Left kidney (tissue), 2 donors: ENCODE data around the gene RGL1. TPM values are rescaled to one million over a fixed set of nuclear protein-coding genes. Genes with fewer than 3 reads are reported as not detected.

Experiments used
- DNase-seq: peaks from one replicate; pipeline ENCODE4 v3.0.0-alpha.2; 2013
- polyA plus RNA-seq: library from polyadenylated mRNA; unstranded; fragments of 120-200 nt; gene quantifications from one replicate; pipeline ENCODE4 v1.2.1, GENCODE V29; 2013; ENCODE audit not compliant: insufficient read length

RGL1 gene
- polyA plus RNA-seq, 1 donor: 57.1 TPM

GRCh38 chr1:183887826-183888819, 83.2 kb downstream of the RGL1 start:
- no peak for DNase-seq

GRCh38 chr1:183889095-183889494, 84.2 kb downstream of the RGL1 start:
- DNase-seq: no peak

- no peak for DNase-seq
Measured at GRCh38 chr1:183891158-183891856, 86.4 kb downstream of the RGL1 start.

DNA sequence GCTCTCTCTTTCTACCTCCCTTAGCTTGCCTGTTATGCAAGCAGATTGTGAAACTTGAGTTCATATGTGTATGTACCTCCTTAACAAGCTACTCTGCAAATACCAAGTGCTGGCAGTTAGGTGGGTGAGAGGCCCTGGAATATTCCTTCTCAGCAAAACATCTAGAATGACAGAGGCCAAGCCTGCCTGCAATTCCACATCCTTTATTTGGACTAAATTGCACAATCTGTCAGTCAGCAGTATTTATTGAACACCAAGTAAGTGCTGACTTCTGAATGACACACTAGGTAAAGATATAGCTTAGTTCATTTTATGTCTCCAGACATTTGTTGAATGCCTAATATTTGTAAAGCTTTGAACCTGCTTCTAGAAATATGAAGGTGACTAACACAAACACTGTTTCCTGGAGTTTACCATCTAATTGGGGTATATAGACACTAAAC, 87.5 kb downstream of the RGL1 start:
- no peak for DNase-seq

DNA sequence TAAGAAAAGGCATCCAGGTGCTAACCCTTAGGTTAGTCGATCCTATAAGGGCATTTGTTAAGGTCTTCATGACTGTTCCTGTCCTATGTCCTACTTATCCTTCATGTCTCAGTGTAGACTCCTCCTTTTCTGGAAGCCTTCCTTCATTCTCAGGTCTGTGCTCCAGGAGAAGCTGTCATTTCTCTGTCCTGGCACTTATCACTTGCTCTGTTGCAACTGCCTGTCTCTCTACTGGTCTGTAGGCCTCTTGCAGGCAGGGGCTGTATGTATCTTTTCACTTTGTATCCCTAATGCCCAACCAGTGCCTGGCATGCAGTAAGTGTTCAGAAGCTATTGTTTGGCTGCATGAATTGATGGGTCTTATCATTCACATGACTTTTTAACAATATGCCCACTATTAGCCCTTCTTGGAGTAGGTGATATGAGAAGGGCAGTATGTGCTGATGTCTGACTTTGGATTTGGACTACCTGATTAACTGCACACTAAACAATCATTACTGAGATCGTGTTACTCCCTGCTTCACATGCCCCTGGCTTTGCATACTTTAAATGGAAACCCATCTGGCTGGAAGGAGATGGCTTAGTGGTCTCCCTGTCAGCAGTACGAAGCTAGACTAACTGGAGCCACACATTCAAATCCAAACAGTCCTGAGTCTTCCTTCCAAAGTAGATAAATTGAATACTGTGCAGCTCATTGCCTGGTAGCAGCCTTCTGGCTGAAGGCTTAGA, 88.8 kb downstream of the RGL1 start:
- DNase-seq: no peak

GRCh38 chr1:183894290-183894565, 89.3 kb downstream of the RGL1 start:
- DNase-seq: no peak

DNA sequence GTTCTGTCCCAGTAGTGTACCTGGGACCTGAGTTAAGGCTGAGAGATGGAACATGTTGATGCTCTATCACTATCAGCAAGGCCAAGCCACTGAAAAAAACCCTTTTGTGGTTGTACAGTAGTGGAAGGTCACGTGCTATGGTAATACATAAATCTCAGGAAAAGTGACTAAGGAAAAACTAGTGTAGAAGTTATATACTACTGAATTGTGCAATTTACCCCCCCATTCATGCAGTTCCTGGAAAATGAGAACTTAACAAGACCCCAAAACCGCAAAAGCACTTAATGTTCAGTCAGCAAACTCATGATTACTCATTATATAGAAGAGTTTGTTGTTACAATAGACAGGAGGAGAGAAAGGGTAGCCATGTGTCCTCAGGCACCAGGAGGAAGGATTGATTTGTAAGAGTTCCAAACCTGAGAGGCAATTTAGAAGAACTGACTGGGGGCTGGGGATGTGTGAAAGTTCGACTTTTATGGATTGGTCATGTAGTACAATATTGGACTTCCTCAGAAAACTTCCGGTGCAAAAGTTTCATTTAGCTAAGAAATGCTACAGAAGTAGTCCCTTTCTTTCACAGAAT, 91.6 kb downstream of the RGL1 start:
- no peak for DNase-seq

GRCh38 chr1:183898001-183898396, 93.1 kb downstream of the RGL1 start:
- no peak for DNase-seq

GRCh38 chr1:183898610-183899009, 93.7 kb downstream of the RGL1 start:
- no peak for DNase-seq

DNA sequence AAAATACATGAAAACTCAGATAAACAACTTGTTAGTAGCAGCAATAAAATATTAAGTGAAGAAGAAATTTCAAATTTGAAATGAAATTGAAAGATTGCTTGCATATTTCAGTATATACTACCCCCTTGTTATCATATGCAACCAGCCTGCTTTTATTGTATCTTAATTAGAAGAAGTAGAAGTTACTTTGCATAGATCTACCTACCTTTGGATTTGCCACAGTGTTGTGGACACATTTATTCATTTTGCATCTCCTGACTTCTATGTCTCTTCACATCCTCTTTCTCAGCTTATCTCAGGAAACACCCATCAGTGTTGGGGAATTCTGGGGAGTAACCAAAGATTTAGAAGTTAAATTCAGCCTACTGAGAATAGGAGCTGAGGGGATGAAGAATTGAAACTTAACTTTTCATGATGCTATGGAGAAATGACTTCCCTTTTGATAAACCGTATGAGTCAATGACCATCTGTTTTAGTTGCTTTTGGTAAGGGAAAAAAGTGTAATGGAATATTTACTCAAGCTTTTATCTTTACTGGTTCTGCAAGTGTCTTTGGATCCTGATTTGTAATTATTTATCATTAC, 96.9 kb downstream of the RGL1 start:
- no peak for DNase-seq

DNA sequence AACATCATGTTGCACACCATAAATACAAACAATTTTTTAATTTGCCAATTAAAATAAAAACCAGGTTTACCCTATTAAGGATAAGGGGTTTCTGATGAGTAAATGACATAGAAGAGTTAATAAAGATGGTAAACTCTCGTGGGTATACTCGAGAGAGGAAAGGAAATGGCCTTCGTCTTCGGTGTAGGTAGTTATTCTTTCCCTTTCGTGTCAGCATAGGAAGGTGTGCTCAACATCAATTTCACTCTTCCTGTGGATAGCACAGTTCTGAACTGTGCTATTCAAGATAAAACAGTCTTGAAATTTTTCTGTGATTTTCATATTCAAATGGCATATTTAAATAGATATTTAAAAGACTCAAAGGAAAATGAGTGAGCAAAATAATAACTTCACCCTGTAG, 98.2 kb downstream of the RGL1 start:
- DNase-seq: no peak

DNA sequence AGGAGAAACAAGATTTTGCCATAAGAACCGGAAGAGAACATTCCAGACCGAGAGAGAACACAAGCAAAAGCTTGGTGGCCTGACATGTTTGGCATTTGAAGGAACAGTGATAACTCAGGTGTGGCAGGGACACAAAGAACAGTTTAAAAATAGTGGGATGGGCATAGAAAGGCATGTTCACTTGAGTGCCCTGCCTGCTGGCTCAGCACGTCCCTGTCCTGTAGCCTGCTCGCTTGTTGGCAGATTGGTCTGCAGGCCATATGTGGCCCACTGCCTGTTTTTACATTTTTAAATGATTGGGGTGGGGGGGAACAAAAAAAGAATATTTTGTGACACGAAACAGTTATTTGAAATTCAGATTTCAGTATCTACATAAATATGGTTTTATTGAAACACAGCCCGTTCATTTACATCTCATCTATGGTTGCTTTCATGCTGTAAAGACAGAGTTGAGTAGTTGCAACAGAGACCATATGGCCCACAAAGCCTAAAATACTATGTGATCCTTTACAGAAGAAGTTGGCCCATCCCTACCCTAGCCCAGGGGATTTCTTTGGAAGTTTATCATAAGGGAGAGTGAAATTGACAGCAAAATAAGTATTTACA, 100.7 kb downstream of the RGL1 start:
- DNase-seq: no peak

GRCh38 chr1:183907070-183907469, 102.2 kb downstream of the RGL1 start:
- DNase-seq: no peak

GRCh38 chr1:183908079-183908478, 103.2 kb downstream of the RGL1 start:
- no peak for DNase-seq

GRCh38 chr1:183909672-183910071, 104.8 kb downstream of the RGL1 start:
- no peak for DNase-seq

DNA sequence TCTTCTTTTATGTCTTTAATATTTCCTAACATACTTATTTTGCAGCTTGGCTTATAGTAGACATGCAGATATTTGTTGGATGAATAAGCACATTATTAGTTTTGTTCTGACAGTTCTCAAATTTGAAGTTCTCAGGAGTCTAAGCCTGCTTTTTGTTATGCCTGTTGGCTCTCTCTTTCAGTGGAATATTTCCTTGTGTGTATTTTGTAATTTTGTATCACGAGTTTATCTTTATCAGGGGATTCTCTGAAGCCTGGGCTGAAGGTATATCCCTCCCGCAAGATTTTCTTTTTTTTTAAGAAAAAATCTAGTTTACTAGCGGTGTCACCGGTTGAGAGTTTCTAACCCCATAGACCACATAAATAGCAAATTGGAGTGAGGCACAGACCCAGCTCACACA, 105.9 kb downstream of the RGL1 start:
- DNase-seq: no peak

DNA sequence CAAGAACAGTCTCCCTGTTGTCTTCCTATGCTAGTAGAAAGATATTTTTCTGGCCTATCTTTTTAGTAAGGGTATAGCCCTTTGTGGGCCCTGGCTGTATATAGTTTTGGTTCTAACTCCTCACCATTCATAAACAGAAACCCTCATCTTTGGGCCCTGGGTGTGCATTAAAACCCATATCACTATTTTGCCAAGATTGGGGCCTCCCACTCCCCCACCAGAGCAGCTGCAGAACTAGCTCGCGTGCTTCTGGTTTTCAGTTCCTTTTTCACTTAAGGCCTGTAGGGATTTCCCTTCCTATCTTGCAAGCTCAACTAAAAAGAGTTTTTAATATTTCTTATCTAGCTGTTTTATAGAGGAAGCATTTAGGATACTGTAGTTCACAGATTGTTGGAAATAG, 106.4 kb downstream of the RGL1 start:
- DNase-seq: no peak

DNA sequence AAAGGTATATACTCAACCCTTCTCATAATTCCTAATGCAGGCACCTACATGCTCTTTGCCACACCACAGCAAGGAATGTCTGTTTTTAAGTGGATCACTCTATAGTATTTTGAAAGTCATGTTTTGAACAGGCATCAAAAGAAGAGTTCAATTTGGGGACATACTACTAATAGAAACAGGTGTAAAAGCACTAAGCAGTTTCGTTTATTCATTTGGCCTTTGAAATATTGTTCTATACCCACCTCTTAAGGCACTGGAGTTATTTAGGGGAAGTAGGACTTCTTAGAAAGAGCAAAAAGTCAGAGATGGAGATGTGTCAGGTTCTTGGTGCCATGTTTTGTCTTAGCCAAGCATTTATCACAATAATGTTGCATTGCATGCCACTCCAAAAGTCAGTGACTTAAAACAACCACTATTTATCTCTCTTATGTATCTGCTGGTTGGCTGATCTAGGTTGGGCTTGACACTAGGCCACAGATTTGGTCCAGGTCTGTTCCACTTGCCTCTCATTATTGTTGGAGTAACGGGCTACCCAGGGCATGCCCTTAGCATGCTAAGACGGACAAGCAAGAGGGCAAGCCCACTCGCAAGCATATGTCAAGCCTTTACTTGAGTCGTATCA, 107.5 kb downstream of the RGL1 start:
- DNase-seq: no peak

GRCh38 chr1:183913567-183913993, 108.7 kb downstream of the RGL1 start:
- no peak for DNase-seq

DNA sequence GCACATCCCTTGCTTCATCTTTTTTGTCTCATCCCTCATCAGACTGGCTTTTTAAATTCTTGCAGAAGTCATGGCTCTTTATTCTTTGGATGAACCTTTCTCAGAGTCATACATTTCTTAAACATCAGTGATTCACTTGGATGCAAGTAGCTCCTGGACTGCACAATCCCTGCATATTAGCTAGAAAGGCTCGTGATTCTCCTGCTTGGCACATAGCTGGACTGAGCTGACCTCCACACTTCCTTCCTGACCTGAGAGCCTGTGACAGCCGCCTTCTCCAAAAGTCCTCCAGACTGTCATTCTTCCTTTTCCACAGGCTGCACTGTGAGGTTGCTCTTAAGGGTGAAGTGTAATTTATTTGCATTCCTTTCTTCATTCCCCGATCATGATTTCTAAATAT, 109.4 kb downstream of the RGL1 start:
- DNase-seq: no peak

DNA sequence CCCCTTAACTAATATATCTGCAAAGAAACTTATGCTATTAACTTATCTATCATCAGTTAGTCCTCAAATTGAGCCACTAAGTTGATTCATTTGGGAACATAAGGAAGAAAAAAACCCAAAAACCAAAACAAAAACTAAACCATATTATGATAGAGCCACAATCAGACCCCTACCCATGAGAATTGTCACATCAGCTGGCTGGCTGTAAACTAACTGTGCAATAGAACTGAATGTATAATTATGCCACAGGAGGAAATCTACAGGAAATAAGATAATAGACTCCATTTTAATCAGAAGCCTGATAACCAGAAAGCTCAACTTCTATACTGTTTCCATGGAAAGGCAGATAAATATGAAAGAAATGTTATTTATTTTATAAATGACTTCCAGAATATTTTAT, 110.0 kb downstream of the RGL1 start:
- no peak for DNase-seq
